ENCODE measurements around the gene TMEM176A.
"Not testable (repeated sequence)": the region's sequence is repeated elsewhere in the genome, so short reads cannot be mapped to it uniquely, and the experiment has no call there.

The TMEM176A gene

GRCh38 chr7:150800581-150801241 lies at the start of gene TMEM176A:
Gene TMEM176A (plus strand): TSS chr7:150800769. CDS start chr7:150801551, 782 bp downstream.
- DNase-seq (ENCODE audit: low spot score) = no peak

- no peak for DNase-seq (ENCODE audit: low spot score)
Observed at GRCh38 chr7:150751702-150752101, 48.9 kb upstream of the TMEM176A start.

- DNase-seq (ENCODE audit: low spot score) = no peak
Observed at GRCh38 chr7:150753239-150753638, 47.3 kb upstream of the TMEM176A start.

- DNase-seq (ENCODE audit: low spot score) = no peak
Observed at GRCh38 chr7:150753826-150754603, 46.6 kb upstream of the TMEM176A start.

- DNase-seq (ENCODE audit: low spot score) = no peak
Observed at GRCh38 chr7:150754951-150755350, 45.6 kb upstream of the TMEM176A start.

GRCh38 chr7:150755473-150756099 lies 45.0 kb upstream of the TMEM176A start:
- DNase-seq (ENCODE audit: low spot score) = no peak

GRCh38 chr7:150756166-150756565 lies 44.4 kb upstream of the TMEM176A start:
- no peak for DNase-seq (ENCODE audit: low spot score)

GRCh38 chr7:150756858-150757257 lies 43.7 kb upstream of the TMEM176A start:
- DNase-seq (ENCODE audit: low spot score) = peak; percentile 58

GRCh38 chr7:150759479-150759878 lies 41.1 kb upstream of the TMEM176A start:
- no peak for DNase-seq (ENCODE audit: low spot score)

- DNase-seq (ENCODE audit: low spot score) = no peak
Observed at GRCh38 chr7:150766334-150766709, 34.2 kb upstream of the TMEM176A start.

- no peak for DNase-seq (ENCODE audit: low spot score)
Observed at GRCh38 chr7:150769768-150770167, 30.8 kb upstream of the TMEM176A start.

GRCh38 chr7:150774131-150774530 lies 26.4 kb upstream of the TMEM176A start:
- not testable (repeated sequence) for DNase-seq (ENCODE audit: low spot score)

GRCh38 chr7:150778014-150778737 lies 22.4 kb upstream of the TMEM176A start:
- DNase-seq (ENCODE audit: low spot score) = no peak

GRCh38 chr7:150778738-150779301 lies 21.7 kb upstream of the TMEM176A start:
- DNase-seq (ENCODE audit: low spot score) = peak; percentile 81

GRCh38 chr7:150780292-150780691 lies 20.3 kb upstream of the TMEM176A start:
- DNase-seq (ENCODE audit: low spot score) = no peak

- no peak for DNase-seq (ENCODE audit: low spot score)
Observed at GRCh38 chr7:150781103-150781502, 19.5 kb upstream of the TMEM176A start.

- no peak for DNase-seq (ENCODE audit: low spot score)
Observed at GRCh38 chr7:150781961-150782360, 18.6 kb upstream of the TMEM176A start.

- no peak for DNase-seq (ENCODE audit: low spot score)
Observed at GRCh38 chr7:150784120-150784736, 16.3 kb upstream of the TMEM176A start.

GRCh38 chr7:150784954-150785353 lies 15.6 kb upstream of the TMEM176A start:
- no peak for DNase-seq (ENCODE audit: low spot score)

GRCh38 chr7:150787321-150788281 lies 13.0 kb upstream of the TMEM176A start:
- peak; percentile 83 for DNase-seq (ENCODE audit: low spot score)

All from pons (tissue), 1 donor.